OCI-LY1 (cell line): ENCODE results near the gene RDH5.

Experiments used
- CTCF ChIP-seq: fragments of 200-600 bp; sonication (generic), shearing (Covaris generic); IDR thresholded peaks from 2 replicates; pipeline ENCODE4 v1.5.1; 2017; ENCODE audit warnings: mild to moderate bottlenecking, antibody characterized with exemption, low read length, moderate library complexity, mixed read lengths
- EZH2 ChIP-seq: fragments of 200-600 bp; sonication (generic), shearing (Covaris generic); IDR thresholded peaks from 2 replicates; pipeline ENCODE4 v1.8.0; 2017; ENCODE audit warnings: borderline replicate concordance, mixed run types, mild to moderate bottlenecking, antibody characterized with exemption, low read length, moderate library complexity, mixed read lengths

GRCh38 chr12:55767156-55767555 is 47.0 kb downstream of the RDH5 start:
- no peak for TF ChIP-seq CTCF
- TF ChIP-seq EZH2 = no peak
